Measurements from ENCODE around the gene FXR1. TPM values are rescaled to one million over a fixed set of nuclear protein-coding genes. Genes with fewer than 3 reads are reported as not detected.

Gene FXR1
- total RNA-seq, 1 experiment from 2014 or later: 245 TPM

- H3K27ac Mint-ChIP-seq: no peak overlapping the region
- no peaks in the 10 kb centered on the region for H3K27me3 Mint-ChIP-seq (ENCODE audit: low read depth)
- ATAC-seq (no peak), DNase-seq (ENCODE audit: low spot score) (no peak)
- POLR2A ChIA-PET: no interaction called here
- CTCF ChIA-PET: no interaction called here
- no peak overlapping the region for H3K4me3 Mint-ChIP-seq
- peaks cover 9% of the 10 kb centered on the region for H3K36me3 Mint-ChIP-seq
- TF ChIP-seq ZNF232 (CRISPR knock-in tag; IDR thresholded peaks at IDR 0.05) (no peak), TEAD4 (CRISPR knock-in tag; IDR thresholded peaks at IDR 0.05) (no peak), ATF1 (CRISPR knock-in tag; IDR thresholded peaks at IDR 0.05) (no peak), ZNF121 (CRISPR knock-in tag; IDR thresholded peaks at IDR 0.05) (no peak), ZBTB21 (CRISPR knock-in tag; IDR thresholded peaks at IDR 0.05; ENCODE audit: borderline replicate concordance) (no peak), GTF2I (CRISPR knock-in tag; conservative IDR thresholded peaks at IDR 0.05) (no peak), NFE2L1 (CRISPR knock-in tag; IDR thresholded peaks at IDR 0.05) (no peak), ZNF263 (CRISPR knock-in tag; IDR thresholded peaks at IDR 0.05; ENCODE audit: low read depth) (no peak), MLX (CRISPR knock-in tag; IDR thresholded peaks at IDR 0.05) (no peak), FOXP4 (CRISPR knock-in tag; IDR thresholded peaks at IDR 0.05) (no peak), USF1 (CRISPR knock-in tag; IDR thresholded peaks at IDR 0.05) (no peak), ZNF138 (CRISPR knock-in tag; conservative IDR thresholded peaks at IDR 0.05) (no peak), PRDM15 (CRISPR knock-in tag; IDR thresholded peaks at IDR 0.05) (no peak), HMGXB4 (CRISPR knock-in tag; IDR thresholded peaks at IDR 0.05) (no peak)
- TF ChIP-seq, protein P1, sequence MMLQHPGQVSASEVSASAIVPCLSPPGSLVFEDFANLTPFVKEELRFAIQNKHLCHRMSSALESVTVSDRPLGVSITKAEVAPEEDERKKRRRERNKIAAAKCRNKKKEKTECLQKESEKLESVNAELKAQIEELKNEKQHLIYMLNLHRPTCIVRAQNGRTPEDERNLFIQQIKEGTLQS (CRISPR knock-in tag; conservative IDR thresholded peaks at IDR 0.05): no peak
- TF ChIP-seq, protein P2, sequence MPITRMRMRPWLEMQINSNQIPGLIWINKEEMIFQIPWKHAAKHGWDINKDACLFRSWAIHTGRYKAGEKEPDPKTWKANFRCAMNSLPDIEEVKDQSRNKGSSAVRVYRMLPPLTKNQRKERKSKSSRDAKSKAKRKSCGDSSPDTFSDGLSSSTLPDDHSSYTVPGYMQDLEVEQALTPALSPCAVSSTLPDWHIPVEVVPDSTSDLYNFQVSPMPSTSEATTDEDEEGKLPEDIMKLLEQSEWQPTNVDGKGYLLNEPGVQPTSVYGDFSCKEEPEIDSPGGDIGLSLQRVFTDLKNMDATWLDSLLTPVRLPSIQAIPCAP (CRISPR knock-in tag; IDR thresholded peaks at IDR 0.05): no peak
- TF ChIP-seq, protein P3, sequence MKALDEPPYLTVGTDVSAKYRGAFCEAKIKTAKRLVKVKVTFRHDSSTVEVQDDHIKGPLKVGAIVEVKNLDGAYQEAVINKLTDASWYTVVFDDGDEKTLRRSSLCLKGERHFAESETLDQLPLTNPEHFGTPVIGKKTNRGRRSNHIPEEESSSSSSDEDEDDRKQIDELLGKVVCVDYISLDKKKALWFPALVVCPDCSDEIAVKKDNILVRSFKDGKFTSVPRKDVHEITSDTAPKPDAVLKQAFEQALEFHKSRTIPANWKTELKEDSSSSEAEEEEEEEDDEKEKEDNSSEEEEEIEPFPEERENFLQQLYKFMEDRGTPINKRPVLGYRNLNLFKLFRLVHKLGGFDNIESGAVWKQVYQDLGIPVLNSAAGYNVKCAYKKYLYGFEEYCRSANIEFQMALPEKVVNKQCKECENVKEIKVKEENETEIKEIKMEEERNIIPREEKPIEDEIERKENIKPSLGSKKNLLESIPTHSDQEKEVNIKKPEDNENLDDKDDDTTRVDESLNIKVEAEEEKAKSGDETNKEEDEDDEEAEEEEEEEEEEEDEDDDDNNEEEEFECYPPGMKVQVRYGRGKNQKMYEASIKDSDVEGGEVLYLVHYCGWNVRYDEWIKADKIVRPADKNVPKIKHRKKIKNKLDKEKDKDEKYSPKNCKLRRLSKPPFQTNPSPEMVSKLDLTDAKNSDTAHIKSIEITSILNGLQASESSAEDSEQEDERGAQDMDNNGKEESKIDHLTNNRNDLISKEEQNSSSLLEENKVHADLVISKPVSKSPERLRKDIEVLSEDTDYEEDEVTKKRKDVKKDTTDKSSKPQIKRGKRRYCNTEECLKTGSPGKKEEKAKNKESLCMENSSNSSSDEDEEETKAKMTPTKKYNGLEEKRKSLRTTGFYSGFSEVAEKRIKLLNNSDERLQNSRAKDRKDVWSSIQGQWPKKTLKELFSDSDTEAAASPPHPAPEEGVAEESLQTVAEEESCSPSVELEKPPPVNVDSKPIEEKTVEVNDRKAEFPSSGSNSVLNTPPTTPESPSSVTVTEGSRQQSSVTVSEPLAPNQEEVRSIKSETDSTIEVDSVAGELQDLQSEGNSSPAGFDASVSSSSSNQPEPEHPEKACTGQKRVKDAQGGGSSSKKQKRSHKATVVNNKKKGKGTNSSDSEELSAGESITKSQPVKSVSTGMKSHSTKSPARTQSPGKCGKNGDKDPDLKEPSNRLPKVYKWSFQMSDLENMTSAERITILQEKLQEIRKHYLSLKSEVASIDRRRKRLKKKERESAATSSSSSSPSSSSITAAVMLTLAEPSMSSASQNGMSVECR (CRISPR knock-in tag; IDR thresholded peaks at IDR 0.05; ENCODE audit: borderline replicate concordance): no peak
- TF ChIP-seq, protein P4, sequence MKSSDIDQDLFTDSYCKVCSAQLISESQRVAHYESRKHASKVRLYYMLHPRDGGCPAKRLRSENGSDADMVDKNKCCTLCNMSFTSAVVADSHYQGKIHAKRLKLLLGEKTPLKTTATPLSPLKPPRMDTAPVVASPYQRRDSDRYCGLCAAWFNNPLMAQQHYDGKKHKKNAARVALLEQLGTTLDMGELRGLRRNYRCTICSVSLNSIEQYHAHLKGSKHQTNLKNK (CRISPR knock-in tag; IDR thresholded peaks at IDR 0.05): no peak
- peaks cover 4% of the 10 kb centered on the region; the same call in 1 of the 2 replicates for H3K4me1 Mint-ChIP-seq
- peaks cover 18% of the 10 kb centered on the region for H3K9me3 Mint-ChIP-seq
These were observed 13.9 kb upstream of the FXR1 start for GRCh38 chr3:180898572-180898971.
